GM18520 (cell line): ENCODE data around the gene ANTXR2.
"Not testable (repeated sequence)": the region's sequence is repeated elsewhere in the genome, so short reads cannot be mapped to it uniquely, and the experiment has no call there.

Experiments
- ATAC-seq: cut with Tn5 transposase; IDR thresholded peaks from one replicate; pipeline ENCODE4 v1.9.1; 2021; ENCODE audit not compliant: unreplicated experiment

Gene ANTXR2

DNA sequence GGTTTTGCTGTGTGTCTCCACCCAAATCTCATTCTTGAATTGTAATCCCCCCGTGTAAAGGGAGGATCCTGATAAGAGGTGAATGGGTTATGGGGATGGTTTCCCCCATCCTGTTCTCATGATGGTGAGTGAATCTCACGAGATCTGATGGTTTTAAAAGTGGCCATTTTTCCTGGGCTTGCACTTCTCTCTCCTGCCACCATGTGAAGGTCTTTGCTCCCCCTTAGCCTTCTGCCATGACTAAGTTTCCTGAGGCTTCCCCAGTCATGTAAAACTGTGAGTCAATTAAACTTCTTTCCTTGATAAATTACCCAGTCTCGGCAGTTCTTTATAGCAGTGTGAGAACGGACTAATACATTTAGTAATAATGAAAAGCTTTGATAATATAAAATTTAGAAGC, 46.9 kb downstream of the ANTXR2 start:
- no peak for ATAC-seq

DNA sequence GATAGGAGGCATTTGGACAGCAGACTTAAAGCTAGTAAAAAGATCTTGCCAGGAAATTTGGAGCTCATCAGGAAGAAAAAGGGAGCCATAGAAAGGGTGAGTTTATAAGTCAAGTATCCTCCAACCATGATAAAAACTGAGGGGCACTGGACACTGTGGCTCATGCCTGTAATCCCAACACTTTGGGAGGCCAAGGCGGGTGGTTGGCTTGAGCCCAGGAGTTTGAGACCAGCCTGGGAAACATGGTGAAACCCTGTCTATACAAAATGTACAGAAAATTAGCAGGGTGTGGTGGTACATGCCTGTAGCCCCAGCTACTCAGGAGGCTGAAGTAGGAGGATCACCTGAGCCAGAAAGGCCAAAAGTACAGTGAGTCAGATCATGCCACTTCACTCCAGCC, 48.7 kb downstream of the ANTXR2 start:
- no peak for ATAC-seq

DNA sequence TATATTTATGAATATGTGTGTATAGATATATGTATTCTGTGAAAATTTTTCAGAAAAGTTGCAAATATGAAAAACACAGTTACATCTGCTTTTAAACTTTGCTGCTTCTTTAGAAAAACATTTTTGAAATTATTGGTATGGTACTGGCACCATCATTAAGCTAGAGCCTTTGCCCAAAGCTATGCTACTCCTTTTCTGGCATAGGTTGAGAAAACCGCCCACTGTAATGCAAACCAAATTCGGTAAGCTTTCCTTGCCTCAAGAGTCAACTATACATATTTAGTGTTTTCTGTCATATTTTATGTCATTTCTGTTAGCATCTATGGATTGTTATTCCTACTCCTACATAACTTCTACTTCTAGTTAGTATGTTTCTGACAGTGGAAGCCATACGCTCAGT, 50.7 kb downstream of the ANTXR2 start:
- ATAC-seq, result no peak

DNA sequence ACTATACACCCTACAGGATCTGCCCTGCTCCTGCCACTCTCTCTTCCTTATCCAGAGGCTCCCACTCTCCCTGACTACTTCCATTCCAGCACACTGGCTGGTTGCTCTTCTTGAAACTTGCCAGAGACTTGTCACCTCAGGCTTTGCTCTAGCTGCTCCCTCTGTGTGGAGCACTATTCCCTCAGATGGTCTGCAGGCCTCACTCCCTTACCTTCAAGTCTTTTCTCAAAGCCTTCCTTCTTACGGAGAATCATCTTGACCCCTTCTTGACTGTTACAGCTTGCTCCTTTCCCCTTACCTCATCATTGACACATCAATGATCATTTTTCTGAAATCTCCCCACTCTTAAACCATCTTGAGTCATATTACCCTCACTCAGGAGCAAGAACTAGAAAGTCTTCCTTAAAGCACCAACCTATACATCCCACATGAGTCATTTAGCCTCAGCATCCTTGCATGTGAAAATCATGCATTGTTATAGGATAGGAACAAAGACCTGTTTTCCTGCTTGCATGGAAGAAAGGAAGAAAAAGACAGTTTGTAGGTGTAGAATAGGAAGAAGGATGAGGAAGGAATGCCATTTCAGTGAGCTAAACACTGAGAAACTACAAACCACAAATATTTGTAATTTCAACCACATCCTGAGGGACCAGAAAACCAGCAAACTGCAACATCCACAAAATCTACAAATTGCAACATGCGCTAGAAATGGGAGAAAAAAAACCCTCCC, 55.7 kb downstream of the ANTXR2 start:
- no peak for ATAC-seq

DNA sequence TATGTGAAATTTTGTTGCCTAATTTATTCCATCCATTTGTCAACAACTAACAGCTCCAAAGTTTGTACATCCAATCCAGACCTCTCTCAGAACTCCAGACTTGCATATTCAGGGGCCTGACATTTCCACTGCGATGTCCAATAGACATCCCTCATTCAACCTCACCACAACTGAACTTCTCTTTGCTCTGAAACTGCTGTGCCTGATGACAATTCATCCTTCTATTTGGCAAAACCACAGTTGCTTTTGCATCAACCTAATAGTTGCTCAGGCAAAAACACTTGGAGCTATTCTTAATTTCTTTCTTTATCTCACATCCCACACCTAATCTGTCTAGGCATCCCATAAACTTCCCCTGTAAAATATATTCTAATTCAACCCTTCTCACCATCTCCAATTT, 56.5 kb downstream of the ANTXR2 start:
- ATAC-seq, result no peak

DNA sequence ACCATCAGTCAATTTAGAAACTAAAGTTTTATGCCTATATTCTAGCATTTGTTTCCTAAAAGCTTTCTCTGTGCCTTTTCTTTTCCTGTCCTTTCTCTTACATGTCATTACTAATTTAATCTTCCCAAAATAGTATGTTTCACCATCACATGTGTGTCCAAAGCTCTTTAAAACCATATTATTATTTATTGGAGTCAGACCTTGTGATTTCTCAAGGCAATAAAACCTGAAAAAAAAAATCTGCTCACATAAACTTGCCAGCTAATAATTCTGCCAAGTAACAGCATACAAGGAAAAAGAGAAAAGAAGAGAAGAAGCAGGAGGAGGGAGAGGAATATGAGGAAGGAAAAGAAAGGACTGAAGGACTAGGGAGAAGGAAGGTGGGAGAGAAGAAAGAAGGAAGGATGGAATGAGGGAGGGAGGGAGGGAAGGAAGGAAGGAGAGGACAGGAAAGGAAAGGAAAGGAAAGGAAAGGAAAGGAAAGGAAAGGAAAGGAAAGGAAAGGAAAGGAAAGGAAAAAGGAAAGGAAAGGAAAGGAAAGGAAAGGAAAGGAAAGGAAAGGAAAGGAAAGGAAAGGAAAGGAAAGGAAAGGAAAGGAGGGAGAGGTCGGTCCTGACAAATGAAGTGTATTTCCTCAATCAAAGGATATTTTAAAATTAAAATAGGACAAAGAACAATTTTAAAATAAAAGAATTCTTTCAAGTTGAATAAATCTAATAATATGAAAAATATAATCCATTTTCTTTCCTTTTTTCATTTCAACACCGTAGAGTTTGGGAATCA, 57.4 kb downstream of the ANTXR2 start:
- ATAC-seq, result no peak

DNA sequence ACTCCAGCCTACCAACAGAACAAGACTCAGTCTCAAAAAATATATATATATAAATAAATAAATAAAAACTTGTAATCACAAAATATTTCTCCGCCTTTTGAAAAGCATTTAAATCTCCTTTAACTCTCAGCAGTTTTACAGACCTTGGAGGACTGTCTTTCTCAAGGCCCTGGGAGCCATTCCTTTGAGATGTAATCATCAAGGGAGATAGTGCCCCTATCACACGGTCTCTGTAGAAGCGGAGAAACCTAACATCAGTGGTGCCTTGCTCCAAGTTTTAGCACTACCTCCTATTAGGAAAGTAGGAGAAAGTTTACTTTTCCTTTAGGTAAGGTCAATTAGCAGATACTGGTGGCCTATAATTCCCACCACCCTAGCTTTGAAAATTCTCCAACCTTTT, 58.5 kb downstream of the ANTXR2 start:
- no peak for ATAC-seq

DNA sequence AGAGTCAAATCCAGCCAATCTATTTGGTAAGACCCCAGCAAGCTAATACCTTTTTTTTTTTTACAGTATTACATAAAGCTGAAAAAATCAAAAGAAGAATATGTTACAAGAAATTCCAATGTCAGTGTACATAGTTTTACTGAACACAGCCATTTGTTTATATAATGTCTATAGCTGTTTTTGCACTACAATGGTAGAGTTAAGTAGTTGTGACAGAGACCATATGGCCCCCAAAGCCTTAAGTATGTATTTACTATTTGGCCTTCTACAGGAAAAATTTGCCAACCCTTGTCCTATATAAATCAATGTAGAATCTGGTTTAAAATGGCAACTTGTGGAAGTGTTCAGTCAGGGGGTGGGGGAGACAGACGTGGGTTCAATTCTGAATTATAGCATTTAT, 60.7 kb downstream of the ANTXR2 start:
- no peak for ATAC-seq

DNA sequence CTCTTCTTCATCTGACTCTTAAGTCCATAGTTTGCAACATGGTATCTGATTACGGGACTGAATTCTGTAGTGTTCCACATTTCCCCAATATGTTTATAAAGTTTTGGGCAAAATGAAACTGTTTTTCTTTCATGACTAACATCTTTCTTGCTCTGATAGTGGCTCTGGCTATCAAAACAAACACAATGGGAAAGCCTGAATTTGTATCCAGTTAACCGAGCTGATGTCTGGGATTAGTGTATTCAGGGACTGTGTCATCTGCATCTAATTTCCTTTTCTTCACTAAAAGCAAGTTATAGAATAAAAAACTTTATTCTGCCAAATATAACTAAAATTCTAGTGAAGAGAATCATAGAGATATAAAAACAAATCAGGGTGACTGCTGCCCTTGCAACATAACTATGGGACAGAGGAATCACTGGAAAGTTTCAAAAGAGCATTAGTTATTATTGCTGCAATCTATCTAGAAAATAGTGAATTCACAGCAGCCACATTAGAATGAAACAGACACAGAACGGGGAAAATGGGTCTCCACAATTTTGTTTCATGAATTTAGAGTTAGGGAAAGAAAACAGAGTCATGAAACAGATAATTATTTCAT, 61.3 kb downstream of the ANTXR2 start:
- ATAC-seq, result no peak

DNA sequence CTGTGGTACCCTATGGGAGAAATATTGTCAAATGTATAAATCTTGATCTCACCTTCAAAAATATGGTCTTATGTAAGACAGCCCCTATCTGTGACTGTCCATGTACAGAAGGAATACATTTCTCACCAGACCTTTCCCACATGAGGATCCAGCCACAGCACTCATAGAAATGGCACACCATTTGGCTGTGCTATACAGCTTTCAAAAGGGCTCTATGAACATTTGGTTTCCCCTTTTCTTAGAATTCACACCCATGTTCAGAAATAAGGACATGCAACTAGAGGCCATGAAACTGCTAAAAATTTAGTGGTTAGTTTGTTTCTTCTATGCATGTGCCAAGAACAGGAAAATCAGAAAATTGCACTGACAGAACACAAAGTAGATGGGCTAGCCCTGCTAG, 62.7 kb downstream of the ANTXR2 start:
- ATAC-seq, result no peak

DNA sequence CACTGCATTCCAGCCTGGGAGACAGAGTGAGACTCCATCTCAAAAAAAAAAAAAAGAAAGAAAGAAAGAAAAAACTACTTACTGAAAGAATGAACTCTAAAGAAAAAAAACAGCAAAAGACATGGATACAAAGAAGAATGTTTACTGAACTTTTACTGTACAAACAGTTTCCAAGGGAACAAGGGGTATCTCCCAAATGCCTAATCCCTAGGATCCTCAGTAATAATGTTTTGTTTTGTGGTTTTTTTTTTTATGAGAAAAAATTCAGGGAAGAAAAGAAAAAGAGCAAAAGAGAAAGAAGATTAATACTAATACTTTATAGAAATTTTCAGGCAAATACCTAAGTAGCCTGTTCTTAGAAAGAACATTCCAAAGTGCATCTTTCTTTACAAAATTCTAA, 63.2 kb downstream of the ANTXR2 start:
- ATAC-seq, result no peak

DNA sequence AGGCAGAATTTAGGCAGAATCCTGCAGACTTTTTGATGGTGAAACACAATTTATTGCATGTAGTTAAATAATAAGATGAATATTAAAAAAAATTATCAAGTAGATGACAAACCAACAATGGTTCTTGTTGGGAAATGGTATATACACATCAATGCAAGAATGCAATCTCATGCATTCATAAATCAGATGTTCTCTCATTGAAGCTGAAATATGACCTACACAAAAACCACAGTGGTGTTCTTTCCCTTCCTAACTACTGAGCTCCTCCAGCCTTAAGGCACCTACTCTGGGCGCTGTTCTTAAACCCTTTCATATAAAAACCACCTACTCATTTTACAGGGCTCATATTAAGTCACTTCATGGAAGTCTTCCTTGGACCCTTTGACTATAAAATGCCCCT, 64.1 kb downstream of the ANTXR2 start:
- ATAC-seq, result no peak

DNA sequence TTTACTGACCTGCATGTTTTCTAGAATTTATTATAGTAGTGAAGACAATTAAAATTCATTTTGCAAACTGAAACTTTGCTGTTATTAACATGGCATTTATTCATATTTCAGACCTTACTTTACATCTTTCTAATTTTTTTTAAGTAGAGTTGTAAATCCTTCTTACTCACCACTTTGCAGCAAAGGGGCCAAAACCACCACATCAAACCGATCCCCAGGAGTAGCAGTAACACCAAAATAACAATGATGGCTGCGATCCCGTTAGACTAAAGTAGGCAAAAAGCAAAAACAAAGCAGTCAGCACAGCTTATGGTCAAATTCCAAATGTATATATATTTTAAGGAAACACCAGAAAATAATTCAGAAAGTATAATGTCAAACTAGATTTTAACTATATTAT, 64.7 kb downstream of the ANTXR2 start:
- ATAC-seq, result no peak

DNA sequence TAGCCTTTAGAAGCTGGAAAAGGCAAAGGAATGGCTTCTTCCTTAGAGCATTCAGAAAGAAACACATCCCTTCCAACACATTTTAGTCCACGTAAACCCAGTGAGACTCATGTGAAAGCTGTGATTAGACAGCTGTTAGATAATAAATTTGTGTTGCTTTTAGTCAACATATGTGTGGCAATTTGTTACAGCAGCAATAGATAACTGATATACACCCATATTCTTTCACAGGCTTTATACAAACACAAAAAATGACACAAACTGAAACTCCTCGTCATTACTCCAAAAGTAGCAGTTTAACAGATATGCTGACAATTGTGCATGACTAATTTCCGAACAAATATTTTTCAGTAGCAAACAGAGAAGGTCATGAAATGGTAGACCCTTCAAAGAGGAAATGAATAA, 65.3 kb downstream of the ANTXR2 start:
- peak; percentile 82 for ATAC-seq

DNA sequence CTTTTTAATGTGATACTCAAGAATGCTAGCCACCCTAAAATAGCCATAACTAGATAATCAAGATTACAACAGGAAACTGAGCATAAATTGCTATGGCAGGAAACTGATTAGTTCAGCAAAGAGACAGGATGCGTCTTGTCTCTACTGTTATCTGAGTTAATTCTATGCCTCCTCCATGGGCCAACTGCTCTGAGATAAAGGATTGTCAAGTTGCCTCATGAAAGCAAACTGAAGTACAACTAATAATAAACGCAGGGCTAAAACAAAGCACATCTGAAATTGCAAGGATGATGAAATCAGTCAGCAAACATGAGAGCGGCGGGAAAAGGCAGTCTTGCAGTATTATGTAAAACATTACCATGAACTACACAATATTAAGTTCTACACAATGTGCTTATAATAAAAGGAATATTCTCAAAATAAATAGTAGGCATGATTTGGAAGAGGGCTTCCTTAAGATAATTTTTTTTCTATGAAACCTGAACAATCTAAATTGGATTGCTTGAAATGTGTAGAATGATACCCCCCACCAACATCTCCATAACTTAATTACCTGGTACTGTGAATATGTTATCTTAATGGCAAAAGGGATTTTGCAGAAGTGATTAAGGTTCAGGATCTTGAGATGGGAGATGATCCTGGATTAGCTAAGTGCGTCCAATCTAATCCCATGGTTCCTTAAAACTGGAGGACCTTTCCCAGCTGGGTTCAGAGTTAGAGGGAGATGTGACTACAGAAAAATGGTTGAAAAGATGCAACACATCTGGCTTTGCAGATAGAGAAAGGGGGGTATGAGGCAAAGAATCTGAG, 65.9 kb downstream of the ANTXR2 start:
- ATAC-seq, result no peak

DNA sequence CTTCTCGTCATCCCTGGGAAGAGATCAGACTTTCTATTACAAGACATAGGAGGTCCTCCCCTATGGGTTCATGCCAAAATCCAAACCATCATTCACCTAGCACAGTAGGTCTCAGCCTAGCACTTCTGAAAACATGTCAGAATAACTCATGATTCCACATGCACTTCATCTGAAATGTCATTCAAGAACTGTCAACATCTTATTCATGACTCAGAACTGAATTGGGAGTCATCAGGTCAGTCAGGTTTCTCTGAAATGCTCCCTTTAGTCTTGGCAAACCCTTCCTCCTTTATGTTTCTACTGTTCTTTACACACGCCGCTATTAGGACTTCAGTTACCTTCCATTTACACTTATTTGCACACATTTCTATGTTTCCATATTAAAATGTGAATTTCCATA, 67.2 kb downstream of the ANTXR2 start:
- ATAC-seq, result no peak

DNA sequence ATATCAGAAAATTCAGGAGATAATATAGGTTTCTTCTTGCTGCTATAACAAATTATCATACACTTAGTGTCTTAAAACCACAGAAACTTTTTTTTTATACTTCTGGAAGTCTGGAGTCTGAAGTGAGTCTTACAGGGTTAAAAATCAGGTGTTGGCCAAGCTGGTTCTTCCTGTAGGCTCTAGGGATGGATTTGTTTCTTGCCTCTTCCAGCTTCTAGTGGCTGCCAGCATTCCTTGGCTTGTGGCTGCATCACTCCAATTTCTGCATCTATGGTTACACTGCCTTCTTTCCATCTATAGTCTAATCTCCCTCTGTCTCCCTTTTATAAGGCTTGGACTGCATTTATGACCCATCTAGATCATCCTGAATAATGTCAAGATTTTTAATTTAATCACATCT, 68.7 kb downstream of the ANTXR2 start:
- no peak for ATAC-seq

DNA sequence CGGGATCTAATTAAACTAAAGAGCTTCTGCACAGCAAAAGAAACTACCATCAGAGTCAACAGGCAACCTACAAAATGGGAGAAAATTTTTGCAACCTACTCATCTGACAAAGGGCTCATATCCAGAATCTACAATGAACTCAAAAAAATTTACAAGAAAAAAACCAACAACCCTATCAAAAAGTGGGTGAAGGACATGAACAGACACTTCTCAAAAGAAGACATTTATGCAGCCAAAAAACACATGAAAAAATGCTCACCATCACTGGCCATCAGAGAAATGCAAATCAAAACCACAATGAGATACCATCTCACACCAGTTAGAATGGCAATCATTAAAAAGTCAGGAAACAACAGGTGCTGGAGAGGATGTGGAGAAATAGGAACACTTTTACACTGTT, 70.5 kb downstream of the ANTXR2 start:
- ATAC-seq, result not testable (repeated sequence)

DNA sequence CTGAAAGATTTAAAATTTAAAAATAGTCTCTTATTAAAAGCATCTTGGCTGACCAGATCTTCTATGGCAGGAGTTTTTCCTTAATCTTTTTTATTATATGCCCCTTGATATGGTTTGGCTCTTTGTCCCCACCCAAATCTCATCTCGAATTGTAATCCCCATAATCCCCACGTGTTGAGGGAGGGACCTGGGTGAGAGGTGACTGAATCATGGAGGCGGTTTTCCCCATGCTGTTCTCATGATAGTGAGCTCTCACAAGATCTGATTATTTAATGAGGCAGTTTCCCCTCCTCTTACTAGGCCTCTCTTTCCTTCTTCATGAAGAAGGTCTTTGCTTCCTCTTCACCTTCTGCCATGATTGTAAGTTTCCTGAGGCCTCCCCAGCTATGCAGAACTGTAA, 74.0 kb downstream of the ANTXR2 start:
- not testable (repeated sequence) for ATAC-seq

DNA sequence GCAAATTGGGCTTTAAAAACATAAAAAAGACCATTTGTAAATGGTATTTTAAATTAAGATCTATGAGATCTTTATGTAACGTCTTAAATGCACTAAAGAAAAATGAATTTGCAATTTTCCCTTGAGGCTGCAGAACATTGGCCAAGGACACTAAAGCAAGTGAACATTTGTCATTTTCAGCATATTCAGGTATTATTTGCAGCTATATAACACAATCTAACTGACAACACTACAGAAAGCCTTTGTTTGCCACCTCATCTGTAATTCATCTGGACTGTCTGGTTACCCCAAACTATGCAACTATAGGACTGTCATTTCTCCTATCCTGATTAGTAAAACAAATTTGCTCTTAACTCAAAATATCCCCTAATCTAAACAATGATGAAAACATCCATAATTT, 74.8 kb downstream of the ANTXR2 start:
- ATAC-seq, result no peak

DNA sequence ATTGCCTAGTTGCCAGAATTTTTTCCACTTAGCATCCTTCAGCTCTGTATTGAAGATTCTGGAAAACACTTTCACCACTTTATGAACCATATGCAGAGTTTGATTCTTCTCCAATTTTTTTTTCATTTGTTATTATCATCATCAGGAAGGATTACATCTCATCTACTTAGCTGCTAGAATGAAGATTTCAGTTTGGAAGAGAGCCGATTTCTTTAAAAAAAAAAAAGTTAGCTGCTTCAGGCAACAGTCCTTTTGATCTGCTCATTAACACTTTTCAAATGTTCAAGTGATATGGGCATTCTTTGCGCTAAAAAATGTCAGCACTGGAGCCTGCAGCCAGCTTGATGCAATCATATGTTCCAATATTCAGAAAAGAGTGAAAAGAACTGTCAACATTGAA, 76.2 kb downstream of the ANTXR2 start:
- ATAC-seq, result no peak
